ENCODE results near the gene GLRX5. TPM values are rescaled to one million over a fixed set of nuclear protein-coding genes. Genes with fewer than 3 reads are reported as not detected.

Gene GLRX5
- total RNA-seq, 2 experiments from 2014 or later: 11.3 to 11.9 TPM

DNA sequence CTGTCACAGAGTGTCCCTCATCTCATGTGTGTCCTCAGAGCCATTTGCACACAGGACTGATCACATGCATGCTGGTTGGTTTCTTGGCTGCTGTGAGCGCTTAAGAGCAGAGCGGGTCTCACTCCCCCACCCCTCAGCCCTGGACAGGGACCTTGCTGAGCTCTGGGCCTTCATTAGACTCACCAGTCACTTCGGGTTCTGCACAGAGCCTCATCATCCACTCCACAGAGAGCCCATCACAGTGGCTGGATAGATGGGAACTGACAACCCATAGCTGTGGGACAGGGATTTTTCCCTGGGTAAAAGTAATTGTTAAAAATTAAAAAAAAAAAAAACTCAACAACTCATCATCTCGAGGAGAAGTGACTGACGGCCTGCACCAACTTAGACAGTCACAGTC is 8.2 kb downstream of the GLRX5 start:
- no peaks in the 10 kb centered on the region for H3K27me3 ChIP-seq (ENCODE audit: control insufficient read depth in 1 of 2, insufficient read depth in 2 of 2, low read length in 2 of 2)
- POLR2A ChIA-PET: interaction anchor here (1.1 kb wide), 1 partner anchor 27 kb away, joined by 3 read pairs; the partner anchor contains the start of gene SYNE3
- Mint-ChIP-seq H3K4me1 (ENCODE audit: low read depth) (peaks cover 29% of the 10 kb centered on the region), H3K27me3 (no peaks in the 10 kb centered on the region), H3K36me3 (ENCODE audit: low read depth) (peaks cover 24% of the 10 kb centered on the region), H3K4me3 (no peak overlapping the region), H3K9me3 (no peaks in the 10 kb centered on the region), H3K27ac (no peak overlapping the region)
- DNase-seq: no peak
- CTCF ChIA-PET: no interaction called here
- H3K4me3 ChIP-seq (ENCODE audit: low read length): no peak overlapping the region
- TF ChIP-seq, protein P1, sequence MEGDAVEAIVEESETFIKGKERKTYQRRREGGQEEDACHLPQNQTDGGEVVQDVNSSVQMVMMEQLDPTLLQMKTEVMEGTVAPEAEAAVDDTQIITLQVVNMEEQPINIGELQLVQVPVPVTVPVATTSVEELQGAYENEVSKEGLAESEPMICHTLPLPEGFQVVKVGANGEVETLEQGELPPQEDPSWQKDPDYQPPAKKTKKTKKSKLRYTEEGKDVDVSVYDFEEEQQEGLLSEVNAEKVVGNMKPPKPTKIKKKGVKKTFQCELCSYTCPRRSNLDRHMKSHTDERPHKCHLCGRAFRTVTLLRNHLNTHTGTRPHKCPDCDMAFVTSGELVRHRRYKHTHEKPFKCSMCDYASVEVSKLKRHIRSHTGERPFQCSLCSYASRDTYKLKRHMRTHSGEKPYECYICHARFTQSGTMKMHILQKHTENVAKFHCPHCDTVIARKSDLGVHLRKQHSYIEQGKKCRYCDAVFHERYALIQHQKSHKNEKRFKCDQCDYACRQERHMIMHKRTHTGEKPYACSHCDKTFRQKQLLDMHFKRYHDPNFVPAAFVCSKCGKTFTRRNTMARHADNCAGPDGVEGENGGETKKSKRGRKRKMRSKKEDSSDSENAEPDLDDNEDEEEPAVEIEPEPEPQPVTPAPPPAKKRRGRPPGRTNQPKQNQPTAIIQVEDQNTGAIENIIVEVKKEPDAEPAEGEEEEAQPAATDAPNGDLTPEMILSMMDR (IDR thresholded peaks at IDR 0.05): no peak
- H3K4me1 ChIP-seq (ENCODE audit: insufficient read depth, low read length): peaks cover 3% of the 10 kb centered on the region
- H3K36me3 ChIP-seq (ENCODE audit: insufficient read depth, low read length): peaks cover 11% of the 10 kb centered on the region
- H3K9me3 ChIP-seq (ENCODE audit: control insufficient read depth in 1 of 2, insufficient read depth in 1 of 2, low read length in 2 of 2): no peaks in the 10 kb centered on the region
- H3K27ac ChIP-seq (ENCODE audit: low read depth in 1 of 2, low read length in 2 of 2): no peak overlapping the region
- intact Hi-C loops (cut with DNase I, micrococcal nuclease): no loop called here
- no peak for ATAC-seq (ENCODE audit: poor library complexity)

DNA sequence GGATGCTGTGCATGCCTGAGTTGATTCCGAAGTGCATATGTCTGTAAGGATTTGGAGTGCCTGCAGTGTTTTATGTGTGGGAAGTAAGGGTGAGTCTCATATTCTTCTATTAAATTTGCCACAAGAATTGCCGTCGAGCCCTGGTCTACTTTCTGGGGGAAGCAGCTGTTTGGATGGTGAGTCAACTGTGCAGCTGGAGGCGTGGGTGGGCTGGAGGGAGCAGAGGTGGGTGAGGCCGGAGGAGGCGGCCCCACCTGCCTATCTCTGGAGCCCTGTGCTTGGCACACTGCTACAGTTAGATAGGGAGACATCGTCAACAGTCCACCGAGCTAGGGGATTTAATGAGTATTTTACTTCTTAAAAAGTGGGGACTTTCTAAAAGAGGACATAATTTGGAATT is 9.7 kb downstream of the GLRX5 start:
- CTCF ChIA-PET: no interaction called here
- H3K9me3 Mint-ChIP-seq: no peaks in the 10 kb centered on the region
- Histone ChIP-seq H3K27me3 (ENCODE audit: control insufficient read depth in 1 of 2, insufficient read depth in 2 of 2, low read length in 2 of 2) (no peaks in the 10 kb centered on the region), H3K9me3 (ENCODE audit: control insufficient read depth in 1 of 2, insufficient read depth in 1 of 2, low read length in 2 of 2) (no peaks in the 10 kb centered on the region), H3K27ac (ENCODE audit: low read depth in 1 of 2, low read length in 2 of 2) (no peak overlapping the region), H3K36me3 (ENCODE audit: insufficient read depth, low read length) (peaks cover 11% of the 10 kb centered on the region), H3K4me3 (ENCODE audit: low read length) (no peak overlapping the region), H3K4me1 (ENCODE audit: insufficient read depth, low read length) (no peaks in the 10 kb centered on the region)
- ATAC-seq (ENCODE audit: poor library complexity) (no peak), DNase-seq (no peak)
- no peaks in the 10 kb centered on the region for H3K27me3 Mint-ChIP-seq
- H3K4me3 Mint-ChIP-seq: no peak overlapping the region
- intact Hi-C loops (cut with DNase I, micrococcal nuclease): no loop called here
- peaks cover 24% of the 10 kb centered on the region for H3K36me3 Mint-ChIP-seq (ENCODE audit: low read depth)
- peaks cover 17% of the 10 kb centered on the region for H3K4me1 Mint-ChIP-seq (ENCODE audit: low read depth)
- no peak overlapping the region for H3K27ac Mint-ChIP-seq
- POLR2A ChIA-PET: no interaction called here
- TF ChIP-seq, protein P1 (IDR thresholded peaks at IDR 0.05): no peak

DNA sequence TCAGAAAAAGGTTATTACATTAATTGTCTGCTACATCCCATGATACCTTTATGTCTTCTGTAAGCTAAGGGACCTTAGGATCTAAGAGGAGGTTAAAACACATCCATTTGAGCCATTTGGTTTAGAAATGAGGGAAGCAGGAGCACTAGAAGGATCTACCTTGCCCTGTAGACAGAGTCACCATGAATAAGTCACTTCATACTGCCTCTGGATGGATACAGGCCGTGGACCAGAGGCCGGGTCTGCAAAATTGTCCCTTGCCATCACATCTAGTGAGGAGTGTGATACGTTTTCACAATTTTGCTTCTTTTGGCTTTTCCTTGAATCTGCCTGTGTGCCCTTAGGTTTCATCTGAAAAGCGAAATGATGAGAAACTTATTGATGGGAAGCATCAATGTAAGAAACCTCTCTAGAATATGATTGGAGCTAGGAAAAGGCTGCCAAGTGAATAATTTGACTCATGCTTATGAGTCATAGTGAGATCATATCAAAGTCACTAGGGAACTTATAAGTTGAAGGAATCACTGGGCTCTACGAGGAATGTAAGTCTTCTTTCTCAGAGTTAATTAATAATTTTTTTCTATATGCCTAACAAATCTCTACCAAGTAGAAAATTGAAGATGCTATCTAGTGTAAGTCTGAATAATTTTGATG is 10.8 kb downstream of the GLRX5 start:
- no peaks in the 10 kb centered on the region for H3K27me3 Mint-ChIP-seq
- H3K9me3 ChIP-seq (ENCODE audit: control insufficient read depth in 1 of 2, insufficient read depth in 1 of 2, low read length in 2 of 2): no peaks in the 10 kb centered on the region
- H3K27ac Mint-ChIP-seq: no peak overlapping the region
- H3K36me3 Mint-ChIP-seq (ENCODE audit: low read depth): peaks cover 27% of the 10 kb centered on the region
- DNase-seq (no peak), ATAC-seq (ENCODE audit: poor library complexity) (no peak)
- no peak overlapping the region for H3K27ac ChIP-seq (ENCODE audit: low read depth in 1 of 2, low read length in 2 of 2)
- peaks cover 10% of the 10 kb centered on the region for H3K4me1 Mint-ChIP-seq (ENCODE audit: low read depth)
- no peak overlapping the region for H3K4me3 ChIP-seq (ENCODE audit: low read length)
- no peak overlapping the region for H3K4me3 Mint-ChIP-seq
- peaks cover 11% of the 10 kb centered on the region for H3K36me3 ChIP-seq (ENCODE audit: insufficient read depth, low read length)
- no peaks in the 10 kb centered on the region for H3K4me1 ChIP-seq (ENCODE audit: insufficient read depth, low read length)
- ChIA-PET POLR2A (no interaction called here), CTCF (interaction anchor here (1.1 kb wide), 1 partner anchor 119 kb away, joined by 3 read pairs; no protein-coding TSS in a partner anchor)
- H3K9me3 Mint-ChIP-seq: no peaks in the 10 kb centered on the region
- intact Hi-C loops (cut with DNase I, micrococcal nuclease): no loop called here
- TF ChIP-seq, protein P1 (IDR thresholded peaks at IDR 0.05): no peak
- no peaks in the 10 kb centered on the region for H3K27me3 ChIP-seq (ENCODE audit: control insufficient read depth in 1 of 2, insufficient read depth in 2 of 2, low read length in 2 of 2)

Data from CD4-positive, alpha-beta T cell (primary cell).